OCI-LY3 (cell line): Measurements from ENCODE around the gene NUFIP2.
A peak's percentile ranks its signal among the peaks of the same experiment; 100 is the strongest.

ENCODE experiments used
- H2AFZ ChIP-seq: fragments of 200-600, 300-600 bp; shearing (Covaris generic); 2 replicates; pipeline ENCODE4 v1.6.0; 2014; ENCODE audit warnings: antibody characterized with exemption, low read depth, low read length
- H3K27ac ChIP-seq: fragments of 200-600, 300-600 bp; sonication (generic); 2 replicates; pipeline ENCODE4 v1.5.1; 2014; ENCODE audit warnings: mild to moderate bottlenecking, low read length, moderate library complexity, mixed read lengths
- H3K27me3 ChIP-seq: fragments of 200-600, 300-600 bp; sonication (generic); 2 replicates; pipeline ENCODE4 v1.6.1; 2014; ENCODE audit warnings: low read depth, low read length, mixed read lengths
- H3K36me3 ChIP-seq: fragments of 200-600, 300-600 bp; sonication (generic); replicated peaks from 2 replicates; pipeline ENCODE3; 2014; ENCODE audit warnings: low read depth, low read length, mixed read lengths
- H3K4me1 ChIP-seq: fragments of 300-600, 200-600 bp; sonication (generic); 2 replicates; pipeline ENCODE4 v1.6.1; 2014; ENCODE audit warnings: low read length, mixed read lengths
- H3K4me2 ChIP-seq: fragments of 200-600, 300-600 bp; sonication (generic); 2 replicates; pipeline ENCODE4 v1.6.1; 2014; ENCODE audit warnings: low read length, mixed read lengths
- H3K4me3 ChIP-seq: fragments of 300-600, 200-600 bp; sonication (generic); 2 replicates; pipeline ENCODE4 v1.5.1; 2014; ENCODE audit warnings: antibody characterized with exemption, mild to moderate bottlenecking, low read length, moderate library complexity
- H3K79me2 ChIP-seq: fragments of 300-600, 200-600 bp; shearing (Covaris generic); 2 replicates; pipeline ENCODE4 v1.6.1; 2014; ENCODE audit warnings: mild to moderate bottlenecking, low read length, mixed read lengths
- H3K9ac ChIP-seq: fragments of 300-600, 200-600 bp; shearing (Covaris generic); 2 replicates; pipeline ENCODE4 v1.6.0; 2014; ENCODE audit warnings: mild to moderate bottlenecking, low read length, moderate library complexity
- H3K9me3 ChIP-seq: fragments of 200-600, 300-600 bp; shearing (Covaris generic); 2 replicates; pipeline ENCODE4 v1.6.1; 2014; ENCODE audit warnings: low read length, mixed read lengths; ENCODE audit not compliant: insufficient read depth
- H4K20me1 ChIP-seq: fragments of 200-600, 300-600 bp; sonication (generic); 2 replicates; pipeline ENCODE4 v1.6.1; 2016; ENCODE audit warnings: low read length, mixed read lengths; ENCODE audit not compliant: insufficient read depth
- EZH2phosphoT487 ChIP-seq: fragments of 200-600 bp; shearing (Covaris generic); IDR thresholded peaks from 2 replicates; pipeline ENCODE4 v1.6.1; 2018; ENCODE audit warnings: antibody characterized with exemption, mixed run types, low read depth
- TF ChIP-seq, protein P1 (sequence below): fragments of 200-600, 300-600 bp; sonication (generic); IDR thresholded peaks from 2 replicates; pipeline ENCODE4 v1.5.1; 2014; ENCODE audit warnings: antibody characterized with exemption, low read length, low read depth

NUFIP2 gene

DNA sequence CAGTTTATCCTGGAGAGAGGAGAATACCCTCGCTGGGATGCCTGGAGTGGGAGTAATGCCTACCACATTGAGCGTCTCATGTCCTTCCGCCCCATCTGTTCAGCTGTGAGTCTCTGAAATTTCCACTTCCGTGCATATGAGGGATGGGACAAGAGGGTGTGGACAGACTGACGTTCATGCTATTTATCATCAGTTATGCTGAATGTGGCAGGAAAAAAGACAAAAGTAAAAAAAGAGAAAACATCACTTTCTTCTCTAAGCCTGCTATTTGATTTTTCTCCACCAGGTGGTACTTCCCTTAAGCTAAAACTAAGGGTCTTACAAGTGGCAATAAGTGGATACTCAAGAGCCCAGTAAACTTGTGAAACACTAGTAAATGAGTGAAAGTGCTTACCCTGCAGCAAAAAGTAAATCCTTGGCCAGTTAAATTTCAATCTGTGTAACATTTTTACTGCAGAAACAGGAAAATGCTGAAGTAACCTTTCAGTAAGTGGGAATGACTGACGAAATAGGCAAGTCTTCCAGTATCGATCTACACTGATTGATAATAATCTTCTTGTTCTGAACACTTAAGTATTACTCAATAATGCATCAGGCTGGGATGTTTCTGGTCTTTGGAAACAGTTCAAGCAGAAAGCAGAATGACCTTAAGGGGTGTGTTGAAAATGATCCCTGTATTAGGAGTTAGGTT lies 41.7 kb downstream of the NUFIP2 start:
- H3K4me2 ChIP-seq = no peak overlapping the region
- no peak overlapping the region for H3K27ac ChIP-seq
- H4K20me1 ChIP-seq = peaks cover 17% of the 10 kb centered on the region
- H3K4me3 ChIP-seq = no peak overlapping the region
- H3K9ac ChIP-seq = no peak overlapping the region
- peaks cover 14% of the 10 kb centered on the region for H3K36me3 ChIP-seq
- peaks cover 1% of the 10 kb centered on the region; the same call in 1 of the 2 replicates for H3K4me1 ChIP-seq
- no peaks in the 10 kb centered on the region for H3K27me3 ChIP-seq
- 0 out of 2 replicates have a peak, but pooled peaks cover 2% of the 10 kb centered on the region for H3K79me2 ChIP-seq
- TF ChIP-seq EZH2phosphoT487 = no peak
- TF ChIP-seq, protein P1, sequence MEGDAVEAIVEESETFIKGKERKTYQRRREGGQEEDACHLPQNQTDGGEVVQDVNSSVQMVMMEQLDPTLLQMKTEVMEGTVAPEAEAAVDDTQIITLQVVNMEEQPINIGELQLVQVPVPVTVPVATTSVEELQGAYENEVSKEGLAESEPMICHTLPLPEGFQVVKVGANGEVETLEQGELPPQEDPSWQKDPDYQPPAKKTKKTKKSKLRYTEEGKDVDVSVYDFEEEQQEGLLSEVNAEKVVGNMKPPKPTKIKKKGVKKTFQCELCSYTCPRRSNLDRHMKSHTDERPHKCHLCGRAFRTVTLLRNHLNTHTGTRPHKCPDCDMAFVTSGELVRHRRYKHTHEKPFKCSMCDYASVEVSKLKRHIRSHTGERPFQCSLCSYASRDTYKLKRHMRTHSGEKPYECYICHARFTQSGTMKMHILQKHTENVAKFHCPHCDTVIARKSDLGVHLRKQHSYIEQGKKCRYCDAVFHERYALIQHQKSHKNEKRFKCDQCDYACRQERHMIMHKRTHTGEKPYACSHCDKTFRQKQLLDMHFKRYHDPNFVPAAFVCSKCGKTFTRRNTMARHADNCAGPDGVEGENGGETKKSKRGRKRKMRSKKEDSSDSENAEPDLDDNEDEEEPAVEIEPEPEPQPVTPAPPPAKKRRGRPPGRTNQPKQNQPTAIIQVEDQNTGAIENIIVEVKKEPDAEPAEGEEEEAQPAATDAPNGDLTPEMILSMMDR = peak; percentile 49; the same call in 1 of the 2 replicates
- no peak overlapping the region for H2AFZ ChIP-seq
- H3K9me3 ChIP-seq = no peaks in the 10 kb centered on the region

DNA sequence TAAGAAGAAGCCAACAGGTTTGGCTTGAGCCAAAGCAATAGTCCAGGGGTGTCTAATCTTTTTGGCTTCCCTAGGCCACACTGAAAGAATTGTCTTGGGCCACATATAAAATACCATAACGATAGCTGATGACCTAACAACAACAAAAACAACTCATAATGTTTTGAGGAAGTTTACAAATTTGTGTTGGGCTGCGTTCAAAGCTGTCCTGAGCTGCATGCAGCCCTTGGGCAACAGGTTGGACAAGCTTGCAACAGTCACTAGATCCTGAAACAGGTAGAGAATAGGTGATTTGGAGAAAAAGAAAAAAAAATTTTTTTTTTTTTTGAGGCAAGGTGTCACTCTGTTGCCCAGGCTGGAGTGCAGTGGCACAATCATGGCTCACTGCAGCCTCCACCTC lies 42.8 kb downstream of the NUFIP2 start:
- no peak for TF ChIP-seq EZH2phosphoT487
- TF ChIP-seq, protein P1 = no peak
- Histone ChIP-seq H3K4me2 (no peak overlapping the region), H3K9me3 (no peaks in the 10 kb centered on the region), H3K4me3 (no peak overlapping the region), H3K4me1 (peaks cover 6% of the 10 kb centered on the region; the same call in 1 of the 2 replicates), H3K27ac (no peak overlapping the region), H4K20me1 (peaks cover 8% of the 10 kb centered on the region), H3K27me3 (no peaks in the 10 kb centered on the region), H2AFZ (no peak overlapping the region), H3K36me3 (peaks cover 10% of the 10 kb centered on the region), H3K9ac (no peak overlapping the region), H3K79me2 (0 out of 2 replicates have a peak, but pooled peaks cover 2% of the 10 kb centered on the region)

DNA sequence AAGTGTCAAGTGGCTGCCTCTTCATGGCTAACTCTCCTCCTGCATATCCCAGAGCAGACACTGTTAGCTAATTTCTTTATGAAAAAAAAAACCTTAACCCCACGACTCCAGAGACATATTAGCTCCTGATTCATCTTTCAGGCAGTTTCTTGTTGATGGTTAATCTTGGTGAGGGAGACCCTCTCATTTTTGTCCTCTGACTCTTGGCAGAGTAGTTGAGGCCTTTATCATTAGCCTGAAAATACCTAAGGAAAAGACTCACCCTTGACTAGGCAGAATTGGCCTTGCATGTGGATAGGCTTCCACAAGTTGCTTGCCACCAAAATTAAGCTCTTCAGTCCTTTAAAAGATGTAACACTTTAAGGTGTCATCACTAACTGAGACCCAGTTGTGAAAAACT lies 43.3 kb downstream of the NUFIP2 start:
- H3K27ac ChIP-seq = no peak overlapping the region
- no peak overlapping the region for H3K4me2 ChIP-seq
- H4K20me1 ChIP-seq = peaks cover 5% of the 10 kb centered on the region; the same call in 1 of the 2 replicates
- H3K9ac ChIP-seq = no peak overlapping the region
- no peak for TF ChIP-seq EZH2phosphoT487
- TF ChIP-seq, protein P1 = no peak
- peaks cover 6% of the 10 kb centered on the region; the same call in 1 of the 2 replicates for H3K4me1 ChIP-seq
- H3K27me3 ChIP-seq = no peaks in the 10 kb centered on the region
- no peak overlapping the region for H3K4me3 ChIP-seq
- H3K79me2 ChIP-seq = no peaks in the 10 kb centered on the region
- H2AFZ ChIP-seq = no peak overlapping the region
- no peaks in the 10 kb centered on the region for H3K9me3 ChIP-seq
- peaks cover 10% of the 10 kb centered on the region for H3K36me3 ChIP-seq

DNA sequence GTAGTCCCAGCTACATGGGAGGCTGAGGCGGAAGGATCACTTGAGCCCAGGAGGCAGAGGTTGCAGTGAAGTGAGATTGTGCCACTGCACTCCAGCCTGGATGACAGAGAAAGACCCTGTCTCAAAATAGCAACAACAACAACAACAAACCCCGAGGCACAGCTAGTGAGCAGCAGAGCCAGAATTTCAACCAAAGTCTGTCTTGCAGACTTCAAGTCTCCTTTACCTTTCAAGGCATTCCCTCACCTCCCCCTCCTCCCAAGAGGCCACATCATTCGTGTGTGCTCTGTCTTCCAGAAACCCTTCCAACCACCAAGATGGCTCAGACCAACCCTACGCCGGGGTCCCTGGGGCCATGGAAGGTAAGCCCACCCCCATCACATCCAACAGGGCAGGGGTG lies 45.1 kb downstream of the NUFIP2 start:
- H3K4me2 ChIP-seq = no peak overlapping the region
- no peaks in the 10 kb centered on the region for H3K79me2 ChIP-seq

More for the DNA sequence above, 45.1 kb downstream of the NUFIP2 start:
- TF ChIP-seq, protein P1 = no peak
- no peak for TF ChIP-seq EZH2phosphoT487
- H3K27me3 ChIP-seq = no peaks in the 10 kb centered on the region
- no peak overlapping the region for H3K9ac ChIP-seq
- H3K4me1 ChIP-seq = peaks cover 6% of the 10 kb centered on the region; the same call in 1 of the 2 replicates
- no peak overlapping the region for H2AFZ ChIP-seq
- H3K27ac ChIP-seq = no peak overlapping the region
- H3K9me3 ChIP-seq = no peaks in the 10 kb centered on the region
- peaks cover under 1% of the 10 kb centered on the region for H3K36me3 ChIP-seq
- H3K4me3 ChIP-seq = no peak overlapping the region
- H4K20me1 ChIP-seq = no peaks in the 10 kb centered on the region; the same call in 1 of the 2 replicates
